Cardiac muscle cell (in vitro differentiated cells and primary cell): Measurements from ENCODE around the gene CHRND. TPM values are rescaled to one million over a fixed set of nuclear protein-coding genes. Genes with fewer than 3 reads are reported as not detected.

Experiments used
- DNase-seq, 2 donors: peaks; one replicate each; pipeline versions ENCODE4 v3.0.0 to v3.0.0-alpha.2; 2010 to 2017; ENCODE audit warnings: low read depth in 1 of 2, low spot score in 1 of 2
- H3K27ac ChIP-seq: fragments of 200-600 bp; sonication (generic); 2 replicates; pipeline ENCODE4 v1.5.1; 2016
- H3K27me3 ChIP-seq: fragments of 200-600 bp; sonication (generic); 2 replicates; pipeline ENCODE4 v1.6.0; 2016; ENCODE audit warnings: control low read depth
- H3K36me3 ChIP-seq: fragments of 200-600 bp; sonication (generic); 2 replicates; pipeline ENCODE4 v1.5.1; 2016; ENCODE audit warnings: control low read depth
- H3K4me1 ChIP-seq: fragments of 200-600 bp; sonication (generic); 2 replicates; pipeline ENCODE4 v1.8.1; 2017; ENCODE audit warnings: low read depth, mild to moderate bottlenecking, mixed run types
- H3K4me3 ChIP-seq: fragments of 200-600 bp; sonication (generic); 2 replicates; pipeline ENCODE4 v1.5.1; 2016; ENCODE audit warnings: mild to moderate bottlenecking
- H3K9me3 ChIP-seq: fragments of 200-600 bp; sonication (generic); 2 replicates; pipeline ENCODE4 v1.5.1; 2017; ENCODE audit warnings: low read depth, mild to moderate bottlenecking, control low read depth
- CTCF ChIP-seq: IDR thresholded peaks from 2 replicates; pipeline ENCODE4 v1.5.1; 2012; ENCODE audit warnings: low read depth, mild to moderate bottlenecking, low read length
- polyA plus RNA-seq: library from polyadenylated mRNA; unstranded; fragments of >200 nt; fragmentation: Nextera tagmentation; extraction: Ambion mirVana; gene quantifications from 2 replicates; pipeline ENCODE4 v1.2.1, GENCODE V29; 2016
- total RNA-seq: library from RNA; depleted of rRNA; stranded (reverse); fragments of >200 nt; gene quantifications from 2 replicates; pipeline ENCODE4 v1.2.3, GENCODE V29; 2016

Gene CHRND
- total and polyA plus RNA-seq, 2 experiments from 2014 or later = 0.05 to 0.09 TPM

GRCh38 chr2:232544674-232545073 is 18.7 kb downstream of the CHRND start:
- H3K36me3 ChIP-seq = no peaks in the 10 kb centered on the region
- peaks cover 9% of the 10 kb centered on the region for H3K4me1 ChIP-seq
- H3K9me3 ChIP-seq = no peaks in the 10 kb centered on the region
- TF ChIP-seq CTCF = no peak
- no peak overlapping the region for H3K4me3 ChIP-seq
- no peak overlapping the region for H3K27ac ChIP-seq
- no peak for DNase-seq
- H3K27me3 ChIP-seq = no peaks in the 10 kb centered on the region

GRCh38 chr2:232545511-232546375 is 19.8 kb downstream of the CHRND start:
- no peak for DNase-seq
- Histone ChIP-seq H3K4me3 (no peak overlapping the region), H3K27ac (no peak overlapping the region), H3K36me3 (no peaks in the 10 kb centered on the region), H3K27me3 (no peaks in the 10 kb centered on the region), H3K9me3 (no peaks in the 10 kb centered on the region), H3K4me1 (peaks cover 5% of the 10 kb centered on the region)
- no peak for TF ChIP-seq CTCF

GRCh38 chr2:232547991-232548390 is 22.0 kb downstream of the CHRND start:
- H3K4me1 ChIP-seq = peaks cover 3% of the 10 kb centered on the region
- TF ChIP-seq CTCF = no peak
- no peaks in the 10 kb centered on the region for H3K36me3 ChIP-seq
- no peak overlapping the region for H3K27ac ChIP-seq
- no peak overlapping the region for H3K4me3 ChIP-seq
- no peaks in the 10 kb centered on the region for H3K9me3 ChIP-seq
- no peaks in the 10 kb centered on the region for H3K27me3 ChIP-seq
- no peak for DNase-seq

GRCh38 chr2:232549655-232550353 is 23.8 kb downstream of the CHRND start:
- no peak for TF ChIP-seq CTCF
- H3K4me3 ChIP-seq = peak overlapping the region; percentile 40

GRCh38 chr2:232550354-232551249 is 24.6 kb downstream of the CHRND start, which contains the start of the genes EIF4E2 and TIGD1:
EIF4E2 (plus strand) TSS chr2:232550689; CDS start chr2:232550725, 36 bp downstream.
TIGD1 (minus strand) TSS chr2:232550557; CDS start chr2:232549882, 675 bp downstream.
- TF ChIP-seq CTCF = peak; percentile 14
- Histone ChIP-seq H3K27me3 (no peaks in the 10 kb centered on the region), H3K27ac (peak within 1 kb of the TSS; percentile 94), H3K4me3 (peak within 1 kb of the TSS; percentile 40), H3K4me1 (peaks cover 3% of the 10 kb centered on the region), H3K9me3 (no peaks in the 10 kb centered on the region), H3K36me3 (no peaks in the 10 kb centered on the region)
- DNase-seq = peak; percentile 95 to 97

More at GRCh38 chr2:232549655-232550353, 23.8 kb downstream of the CHRND start:
- Histone ChIP-seq H3K27ac (peak overlapping the region; percentile 94), H3K9me3 (no peaks in the 10 kb centered on the region), H3K36me3 (no peaks in the 10 kb centered on the region), H3K27me3 (no peaks in the 10 kb centered on the region), H3K4me1 (peaks cover 3% of the 10 kb centered on the region)
- no peak for DNase-seq
